H1 (cell line): ENCODE results near the gene CAPS. TPM values are rescaled to one million over a fixed set of nuclear protein-coding genes. Genes with fewer than 3 reads are reported as not detected.

Experiments used
- CTCF ChIA-PET: fragments of 300-600 bp; sonication (Branson Sonifier 250); formaldehyde crosslinking; loops from one replicate; lab custom pipeline; 2021; ENCODE audit not compliant: partially characterized antibody; lab: Charles Lee
- POLR2A ChIA-PET: fragments of 300-600 bp; sonication (Branson Sonifier 250); formaldehyde crosslinking; loops from one replicate; lab custom pipeline; 2021; ENCODE audit warnings: inconsistent platforms; ENCODE audit not compliant: partially characterized antibody; lab: Charles Lee
- DNase-seq, 2 experiments: peaks; one replicate each; pipeline versions ENCODE4 v3.0.0 to v3.0.0-alpha.2; 2010 to 2022; ENCODE audit warnings: low spot score in 2 of 2, low read depth in 1 of 2, mixed read lengths in 1 of 2
- FAIRE-seq: peaks from 2 replicates; lab custom pipeline; 2011; peaks lifted over from hg19 to GRCh38; lab: Jason Lieb, UNC
- H2AFZ ChIP-seq: 2 replicates; pipeline ENCODE4 v1.8.1; 2012; ENCODE audit warnings: low read length, inconsistent platforms
- H2AK5ac ChIP-seq: 2 replicates; pipeline ENCODE4 v1.6.1; 2013; ENCODE audit warnings: low read depth, low read length
- H2BK120ac ChIP-seq: replicated peaks from 2 replicates; pipeline ENCODE3; 2013; ENCODE audit warnings: low read depth, low read length, inconsistent platforms
- H2BK12ac ChIP-seq: 2 replicates; pipeline ENCODE4 v1.6.1; 2013; ENCODE audit warnings: low read depth, low read length
- H2BK15ac ChIP-seq: 2 replicates; pipeline ENCODE4 v1.6.1; 2013; ENCODE audit warnings: low read length
- H2BK20ac ChIP-seq: 2 replicates; pipeline ENCODE4 v1.6.1; 2013; ENCODE audit warnings: low read length
- H2BK5ac ChIP-seq: 2 replicates; pipeline ENCODE4 v1.6.1; 2013; ENCODE audit warnings: low read depth, low read length
- H3K14ac ChIP-seq: 2 replicates; pipeline ENCODE4 v1.6.1; 2013; ENCODE audit warnings: inconsistent platforms; ENCODE audit not compliant: insufficient read length
- H3K18ac ChIP-seq: 2 replicates; pipeline ENCODE4 v1.6.1; 2013; ENCODE audit warnings: low read length; ENCODE audit errors: extremely low read depth
- H3K23ac ChIP-seq: 2 replicates; pipeline ENCODE4 v1.6.1; 2013; ENCODE audit warnings: inconsistent platforms; ENCODE audit not compliant: insufficient read length
- H3K23me2 ChIP-seq: 2 replicates; pipeline ENCODE4 v1.6.1; 2013; ENCODE audit warnings: low read depth, low read length
- H3K27ac ChIP-seq: 2 replicates; pipeline ENCODE4 v1.6.1; 2011; ENCODE audit warnings: low read depth, low read length, inconsistent platforms
- H3K27me3 ChIP-seq, 4 experiments: replicated peaks in 1 of 4; 1 replicate in 1 of 4; 2 replicates in 3 of 4; pipeline versions ENCODE4 v1.6.1 to v1.8.1; 2011 to 2013; ENCODE audit warnings: low read length in 3 of 4, mild to moderate bottlenecking in 3 of 4, inconsistent platforms in 2 of 4, mixed read lengths in 2 of 4, moderate library complexity in 1 of 4; ENCODE audit not compliant: control insufficient read depth in 3 of 4, insufficient read depth in 3 of 4; ENCODE audit errors: extremely low read depth in 1 of 4
- H3K36me3 ChIP-seq, 4 experiments: 2 replicates each; pipeline versions ENCODE4 v1.6.1 to v1.8.1; 2011 to 2013; ENCODE audit warnings: mild to moderate bottlenecking in 4 of 4, low read length in 3 of 4, moderate library complexity in 2 of 4, control low read depth in 1 of 4, inconsistent platforms in 1 of 4; ENCODE audit not compliant: insufficient read depth in 4 of 4, control insufficient read depth in 2 of 4
- H3K4ac ChIP-seq: replicated peaks from 2 replicates; pipeline ENCODE3; 2013; ENCODE audit warnings: low read length, low read depth, mixed read lengths, inconsistent platforms; ENCODE audit not compliant: insufficient read length
- H3K4me1 ChIP-seq, 4 experiments: replicated peaks in 1 of 4; 1 replicate in 1 of 4; 2 replicates in 3 of 4; pipeline versions ENCODE4 v1.6.1 to v1.8.1; 2011 to 2013; ENCODE audit warnings: low read length in 3 of 4, inconsistent platforms in 2 of 4, mixed read lengths in 1 of 4; ENCODE audit not compliant: insufficient read depth in 4 of 4, control insufficient read depth in 3 of 4
- H3K4me2 ChIP-seq, 2 experiments: 2 replicates each; pipeline versions ENCODE4 v1.6.1 to v1.8.1; 2011 to 2013; ENCODE audit warnings: low read depth in 2 of 2, low read length in 2 of 2, control low read depth in 1 of 2, inconsistent platforms in 1 of 2, mild to moderate bottlenecking in 1 of 2; ENCODE audit not compliant: insufficient read depth in 1 of 2
- H3K4me3 ChIP-seq, 4 experiments: fragments of 200-600, 300-600 bp in 1 of 4; sonication (generic), shearing (Covaris generic), sonication (Bioruptor Twin) in 1 of 4; 2 replicates each; pipeline versions ENCODE4 v1.5.1 to v1.8.1; 2011 to 2016; ENCODE audit warnings: low read length in 4 of 4, low read depth in 3 of 4, control low read depth in 2 of 4, inconsistent platforms in 2 of 4, mild to moderate bottlenecking in 2 of 4, mixed read lengths in 1 of 4, moderate library complexity in 1 of 4; ENCODE audit not compliant: insufficient read depth in 2 of 4; ENCODE audit errors: extremely low read depth in 1 of 4
- H3K56ac ChIP-seq: replicated peaks from 2 replicates; pipeline ENCODE3; 2013; ENCODE audit warnings: low read depth, mild to moderate bottlenecking, mixed read lengths, low read length, inconsistent platforms; ENCODE audit not compliant: insufficient read length
- H3K79me1 ChIP-seq: 2 replicates; pipeline ENCODE4 v1.6.1; 2013; ENCODE audit warnings: low read depth, low read length, control low read depth
- H3K79me2 ChIP-seq, 2 experiments: 2 replicates each; pipeline versions ENCODE4 v1.6.1 to v1.8.1; 2012 to 2013; ENCODE audit warnings: low read length in 2 of 2, mild to moderate bottlenecking in 2 of 2, inconsistent platforms in 1 of 2; ENCODE audit not compliant: insufficient read depth in 2 of 2, control insufficient read depth in 1 of 2
- H3K9ac ChIP-seq, 4 experiments: replicated peaks in 1 of 4; 1 replicate in 1 of 4; 2 replicates in 3 of 4; pipeline versions ENCODE4 v1.6.1 to v1.8.1; 2011 to 2013; ENCODE audit warnings: low read depth in 3 of 4, low read length in 3 of 4, control low read depth in 2 of 4, mild to moderate bottlenecking in 2 of 4, moderate library complexity in 2 of 4, inconsistent platforms in 1 of 4; ENCODE audit errors: extremely low read depth in 1 of 4
- H3K9me3 ChIP-seq, 2 experiments: 2 replicates each; pipeline versions ENCODE4 v1.6.1 to v1.8.1; 2012 to 2013; ENCODE audit warnings: mild to moderate bottlenecking in 2 of 2, moderate library complexity in 2 of 2, control low read depth in 1 of 2, inconsistent platforms in 1 of 2, low read depth in 1 of 2, low read length in 1 of 2, mixed read lengths in 1 of 2; ENCODE audit not compliant: insufficient read depth in 2 of 2
- H4K20me1 ChIP-seq, 2 experiments: replicated peaks in 1 of 2; 2 replicates each; pipeline versions ENCODE3 to v1.8.1; 2011 to 2013; ENCODE audit warnings: inconsistent platforms in 2 of 2, low read length in 2 of 2, mild to moderate bottlenecking in 1 of 2; ENCODE audit not compliant: insufficient read depth in 2 of 2, control insufficient read depth in 1 of 2
- H4K5ac ChIP-seq: 2 replicates; pipeline ENCODE4 v1.6.1; 2013; ENCODE audit warnings: low read length, low read depth, mixed read lengths, inconsistent platforms; ENCODE audit not compliant: insufficient read length
- H4K8ac ChIP-seq: 2 replicates; pipeline ENCODE4 v1.8.0; 2013; ENCODE audit warnings: mild to moderate bottlenecking, moderate library complexity, low read length, inconsistent platforms; ENCODE audit not compliant: insufficient read depth; ENCODE audit errors: extremely low read depth
- H4K91ac ChIP-seq: replicated peaks from 2 replicates; pipeline ENCODE3; 2013; ENCODE audit warnings: low read length, mixed read lengths, inconsistent platforms; ENCODE audit not compliant: insufficient read length
- ASH2L ChIP-seq: fragments of 200-600, 300-600 bp; sonication (generic); IDR thresholded peaks from one replicate; pipeline ENCODE4 v1.7.1; 2017; ENCODE audit warnings: low read length
- CBX5 ChIP-seq: fragments of 300-800, 300-1000 bp; sonication (generic); IDR thresholded peaks from 2 replicates; pipeline ENCODE4 v1.7.1; 2016; ENCODE audit warnings: antibody characterized with exemption, low read length, low read depth
- EP300 ChIP-seq, 2 experiments: IDR thresholded peaks; 1 replicate in 1 of 2; 2 replicates in 1 of 2; pipeline ENCODE4 v1.6.1; 2011 to 2012; ENCODE audit warnings: low read depth in 2 of 2, low read length in 2 of 2, mild to moderate bottlenecking in 2 of 2, borderline replicate concordance in 1 of 2, inconsistent platforms in 1 of 2, moderate library complexity in 1 of 2
- KDM1A ChIP-seq: fragments of 200-600, 300-600 bp; sonication (generic); IDR thresholded peaks from 2 replicates; pipeline ENCODE4 v1.7.1; 2016; ENCODE audit warnings: mild to moderate bottlenecking, low read length, borderline replicate concordance
- SP2 ChIP-seq: IDR thresholded peaks from 2 replicates; pipeline ENCODE4 v1.6.1; 2012; ENCODE audit warnings: mild to moderate bottlenecking, low read length, inconsistent platforms
- TAF7 ChIP-seq: optimal IDR thresholded peaks from 2 replicates; pipeline ENCODE3; 2011; ENCODE audit warnings: low read depth, mild to moderate bottlenecking, inconsistent platforms, low read length, moderate library complexity, borderline replicate concordance
- TBP ChIP-seq: IDR thresholded peaks from 2 replicates; pipeline ENCODE4 v1.6.1; 2011; ENCODE audit warnings: low read depth, low read length, improper control_type of control experiment
- TEAD4 ChIP-seq: IDR thresholded peaks from 2 replicates; pipeline ENCODE4 v1.6.1; 2012; ENCODE audit warnings: low read depth, low read length, inconsistent platforms, mixed read lengths
- WGBS, 2 experiments: shearing (Covaris generic) in 1 of 2; methylation state at CpG; one replicate each; pipeline versions ENCODE4 v1.1.6 to v1.1.7; 2013 to 2015; ENCODE audit warnings: low lambda C conversion rate in 2 of 2, mixed read lengths in 2 of 2, inconsistent platforms in 1 of 2, low coverage in 1 of 2, missing lambda C conversion rate in 1 of 2; ENCODE audit not compliant: insufficient replicate concordance in 2 of 2, insufficient coverage in 1 of 2, insufficient read length in 1 of 2; ENCODE audit errors: extremely low coverage in 1 of 2, missing lambda C conversion rate in 1 of 2; 5-methylcytosine and 5-hydroxymethylcytosine counted together
- polyA plus RNA-seq, 7 experiments: library from polyadenylated mRNA; depleted of rRNA in 3 of 7; stranded (reverse) in 5 of 7; unstranded in 2 of 7; fragments of >200 nt in 5 of 7; fragments of 200-250 nt in 2 of 7; gene quantifications; 1 replicate in 5 of 7; 2 replicates in 1 of 7; 4 replicates in 1 of 7; pipeline versions ENCODE4 v1.2.1 to v1.2.3, GENCODE V29; 2011 to 2013; ENCODE audit warnings: missing spikeins in 2 of 7, mixed read lengths in 2 of 7
- total RNA-seq: library from RNA; stranded (reverse); fragmentation: NEBNext Ultra II Directional; extraction: Animal tissue kit (Norgen Biotek cat#: 25700); gene quantifications from 2 replicates; pipeline ENCODE4 v1.2.1, GENCODE V29; 2021
- TF ChIP-seq, protein P1 (sequence below): IDR thresholded peaks from 2 replicates; pipeline ENCODE4 v1.6.1; 2012; ENCODE audit warnings: inconsistent platforms

The CAPS gene
- total and polyA plus RNA-seq, 2 of the 8 experiments (the other 6 are each of a cell fraction or from before 2014, with no cell fraction given) = 2.1 to 2.4 TPM

DNA sequence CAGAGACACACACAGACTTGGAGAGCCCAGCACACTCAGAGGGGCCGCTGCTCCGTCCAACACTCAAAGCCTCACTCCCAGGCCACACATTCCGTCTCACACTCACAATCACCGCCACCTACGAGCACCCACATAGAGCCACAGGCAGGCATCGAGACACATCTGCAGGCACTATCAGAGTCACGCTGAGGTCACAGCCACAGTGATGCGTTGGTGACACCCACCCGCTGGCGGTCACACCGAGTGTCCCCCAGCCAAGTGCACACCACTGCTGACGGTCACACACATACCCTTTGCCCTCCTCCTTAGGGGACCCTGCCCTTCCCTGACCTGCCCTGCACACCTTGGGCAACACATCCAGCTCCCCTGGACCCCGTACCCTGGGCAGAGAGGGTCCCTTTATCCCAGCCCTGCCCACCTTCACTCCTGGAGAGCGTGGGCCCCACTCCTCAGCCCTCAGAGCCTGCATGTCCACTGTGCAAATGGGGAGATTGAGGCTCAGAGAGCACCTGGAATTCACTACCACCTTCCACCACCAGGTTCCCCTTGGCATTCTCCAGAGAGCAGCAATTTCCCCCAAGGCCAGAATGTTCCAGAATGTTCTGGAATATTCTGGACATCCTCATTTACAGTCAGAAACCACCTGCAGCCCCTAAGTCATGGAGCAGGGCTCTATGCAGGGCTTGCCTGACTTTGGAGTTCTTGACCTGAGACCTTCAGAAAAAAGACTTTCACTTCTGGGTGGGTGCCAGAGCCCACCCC, 49.1 kb upstream of the CAPS start:
- no peaks in the 10 kb centered on the region for H3K36me3 ChIP-seq
- H3K79me2 ChIP-seq = no peaks in the 10 kb centered on the region
- no peak overlapping the region for H2AFZ ChIP-seq
- POLR2A ChIA-PET = interaction anchor here (2.1 kb wide), 2 partner anchors 26 to 36 kb away, joined by 6 to 7 read pairs; no protein-coding TSS in a partner anchor
- H4K8ac ChIP-seq = no peak overlapping the region
- no peaks in the 10 kb centered on the region for H3K9me3 ChIP-seq
- no peak overlapping the region for H3K56ac ChIP-seq
- no peak overlapping the region for H3K23ac ChIP-seq
- DNase-seq = no peak
- H4K91ac ChIP-seq = peak overlapping the region; percentile 65
- H3K9ac ChIP-seq = no peak overlapping the region
- H2BK120ac ChIP-seq = peak overlapping the region; percentile 43
- no peak overlapping the region for H2BK15ac ChIP-seq
- no peak overlapping the region for H2BK20ac ChIP-seq
- no peak overlapping the region for H3K14ac ChIP-seq
- CTCF ChIA-PET = interaction anchor here (1.0 to 1.7 kb wide), 4 partner anchors 9 to 61 kb away, joined by 3 to 4 read pairs (median 4); partner anchors contain the start of gene FUT3
- no peak overlapping the region for H3K18ac ChIP-seq
- H3K4me2 ChIP-seq = no peak overlapping the region
- H3K4ac ChIP-seq = peak overlapping the region; percentile 69
- no peak overlapping the region; the same call in 1 of the 2 replicates for H2AK5ac ChIP-seq
- no peaks in the 10 kb centered on the region for H3K79me1 ChIP-seq
- no peaks in the 10 kb centered on the region for H3K23me2 ChIP-seq
- H2BK5ac ChIP-seq = 0 out of 2 replicates have a peak overlapping the region, but pooled peaks have one; percentile 5
- no peaks in the 10 kb centered on the region; a peak in 1 of 7 replicates for H3K4me1 ChIP-seq
- H3K27ac ChIP-seq = no peak overlapping the region
- no peak overlapping the region for H4K5ac ChIP-seq
- WGBS, 2 experiments = 98% methylated on average over 14 of the region's 14 CpGs; no CpG with 5 or more reads in 1 of the 2 experiments
- no peak for FAIRE-seq
- no peaks in the 10 kb centered on the region for H4K20me1 ChIP-seq
- H2BK12ac ChIP-seq = 0 out of 2 replicates have a peak overlapping the region, but pooled peaks have one; percentile 50
- H3K4me3 ChIP-seq = no peak overlapping the region
- peaks cover 0 to 2% (median 1%) of the 10 kb centered on the region in 4 experiments; a peak in 2 of 7 replicates for H3K27me3 ChIP-seq
- TF ChIP-seq TBP (no peak), TEAD4 (0 out of 2 replicates have a peak, but pooled peaks have one; percentile 24), SP2 (no peak), CBX5 (no peak), ASH2L (no peak), EP300 (IDR thresholded peaks at IDR 0.05; ENCODE audit: borderline replicate concordance in 1 of 2, low read depth in 2 of 2, low read length in 2 of 2) (no peak), TAF7 (no peak), KDM1A (no peak)
- TF ChIP-seq, protein P1, sequence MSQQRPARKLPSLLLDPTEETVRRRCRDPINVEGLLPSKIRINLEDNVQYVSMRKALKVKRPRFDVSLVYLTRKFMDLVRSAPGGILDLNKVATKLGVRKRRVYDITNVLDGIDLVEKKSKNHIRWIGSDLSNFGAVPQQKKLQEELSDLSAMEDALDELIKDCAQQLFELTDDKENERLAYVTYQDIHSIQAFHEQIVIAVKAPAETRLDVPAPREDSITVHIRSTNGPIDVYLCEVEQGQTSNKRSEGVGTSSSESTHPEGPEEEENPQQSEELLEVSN = no peak
